A549 (cell line): ENCODE results near the gene NCLN. TPM values are rescaled to one million over a fixed set of nuclear protein-coding genes. Genes with fewer than 3 reads are reported as not detected.
A peak's percentile ranks its signal among the peaks of the same experiment; 100 is the strongest.

Experiments
- ATAC-seq, 2 experiments: fragments of 200-7000 bp in 1 of 2; fragments of >200 bp in 1 of 2; cut with Nextera tagmentation in 1 of 2; cut with Tn5 transposase in 1 of 2; 3 replicates each; pipeline versions ENCODE4 v1.8.0 to v1.9.1; 2018 to 2020; ENCODE audit warnings: mild to moderate bottlenecking in 1 of 2, moderate library complexity in 1 of 2
- CTCF ChIA-PET: fragments of 300-600 bp; sonication (Branson Sonifier 250); formaldehyde crosslinking; extraction: SDS; loops from one replicate; lab custom pipeline; 2021; ENCODE audit warnings: antibody characterized with exemption, inconsistent platforms; lab: Yijun Ruan, JAX
- POLR2A ChIA-PET: fragments of 350-600 bp; formaldehyde crosslinking; extraction: SDS; loops from one replicate; lab custom pipeline; 2021; ENCODE audit warnings: antibody characterized with exemption, inconsistent platforms; lab: Yijun Ruan, JAX
- DNase-seq, 2 experiments: peaks; one replicate each; pipeline versions ENCODE4 v3.0.0 to v3.0.0-alpha.2; 2011 to 2016; ENCODE audit warnings: low read depth in 1 of 2, low spot score in 1 of 2
- FAIRE-seq: peaks from 2 replicates; lab custom pipeline; 2011; peaks lifted over from hg19 to GRCh38; lab: Jason Lieb, UNC
- H3K27ac ChIP-seq, 2 experiments: fragments of >200 bp; sonication (Bioruptor Twin); formaldehyde crosslinking; 3 replicates each; pipeline ENCODE4 v1.5.1; 2016 to 2017
- H3K4me1 ChIP-seq: fragments of >200 bp; sonication (Bioruptor Twin); formaldehyde crosslinking; 3 replicates; pipeline ENCODE4 v1.6.1; 2016
- H3K4me2 ChIP-seq: fragments of >200 bp; sonication (Bioruptor Twin); formaldehyde crosslinking; 3 replicates; pipeline ENCODE4 v1.6.1; 2016
- H3K4me3 ChIP-seq: fragments of >200 bp; sonication (Bioruptor Twin); formaldehyde crosslinking; 3 replicates; pipeline ENCODE4 v1.5.1; 2016
- H3K9me3 ChIP-seq: fragments of >200 bp; sonication (Bioruptor Twin); formaldehyde crosslinking; 3 replicates; pipeline ENCODE4 v1.6.1; 2016
- BHLHE40 ChIP-seq: IDR thresholded peaks from 2 replicates; pipeline ENCODE4 v1.6.1; 2012; ENCODE audit warnings: low read depth, low read length, inconsistent platforms
- CEBPB ChIP-seq, 2 experiments: fragments of >200 bp in 1 of 2; sonication (Bioruptor Twin) in 1 of 2; formaldehyde crosslinking in 1 of 2; IDR thresholded peaks; 2 replicates each; pipeline ENCODE4 v1.6.1; 2012 to 2016
- CTCF ChIP-seq: fragments of >200 bp; sonication (Bioruptor Twin); formaldehyde crosslinking; IDR thresholded peaks from 3 replicates; pipeline ENCODE4 v1.5.1; 2016
- EHF ChIP-seq: fragments of 250-450 bp; sonication (Bioruptor Pico); IDR thresholded peaks from 2 replicates; pipeline ENCODE4 v1.5.0; 2020; ENCODE audit warnings: mild to moderate bottlenecking
- FOSB ChIP-seq: fragments of 250-450 bp; sonication (Bioruptor Pico); IDR thresholded peaks from 2 replicates; pipeline ENCODE4 v1.5.0; 2020; ENCODE audit warnings: mild to moderate bottlenecking, moderate library complexity
- FOSL2 ChIP-seq, 2 experiments: fragments of 450-650 bp in 1 of 2; fragments of >200 bp in 1 of 2; sonication (Bioruptor Twin) in 1 of 2; formaldehyde crosslinking; IDR thresholded peaks; 2 replicates each; pipeline versions ENCODE4 v1.5.0 to v1.6.1; 2016 to 2020; ENCODE audit warnings: mild to moderate bottlenecking in 1 of 2, moderate library complexity in 1 of 2
- HEYL ChIP-seq: fragments of 250-450 bp; sonication (Bioruptor Pico); IDR thresholded peaks from 2 replicates; pipeline ENCODE4 v1.8.0; 2021; ENCODE audit warnings: mild to moderate bottlenecking, moderate library complexity
- JUNB ChIP-seq: fragments of >200 bp; sonication (Bioruptor Twin); formaldehyde crosslinking; IDR thresholded peaks from 2 replicates; pipeline ENCODE4 v1.6.1; 2016
- MAX ChIP-seq: IDR thresholded peaks from 2 replicates; pipeline ENCODE4 v1.6.1; 2012
- MAZ ChIP-seq: fragments of 150-350 bp; IDR thresholded peaks from 2 replicates; pipeline ENCODE4 v1.6.1; 2014; ENCODE audit warnings: antibody characterized with exemption, low read depth, low read length, borderline replicate concordance
- POLR2AphosphoS2 ChIP-seq: conservative IDR thresholded peaks from 2 replicates; pipeline ENCODE4 v1.6.1; 2012; ENCODE audit warnings: low read length, improper control_type of control experiment, inconsistent platforms
- RAD21 ChIP-seq, 2 experiments: fragments of >200 bp in 1 of 2; sonication (Bioruptor Twin) in 1 of 2; formaldehyde crosslinking in 1 of 2; IDR thresholded peaks in 1 of 2; conservative IDR thresholded peaks in 1 of 2; 2 replicates in 1 of 2; 3 replicates in 1 of 2; pipeline ENCODE4 v1.6.1; 2012 to 2018; ENCODE audit warnings: inconsistent platforms in 1 of 2
- REST ChIP-seq: fragments of 200-600 bp; sonication (generic); IDR thresholded peaks from 2 replicates; pipeline ENCODE4 v1.6.1; 2016; ENCODE audit warnings: antibody characterized with exemption, mild to moderate bottlenecking, moderate library complexity
- SREBF2 ChIP-seq: fragments of 450-650 bp; IDR thresholded peaks from 2 replicates; pipeline ENCODE4 v1.6.1; 2014; ENCODE audit warnings: mild to moderate bottlenecking, moderate library complexity
- TP53 ChIP-seq: fragments of 250-450 bp; sonication (Bioruptor Pico); IDR thresholded peaks from 2 replicates; pipeline ENCODE4 v1.5.0; 2021; ENCODE audit warnings: mild to moderate bottlenecking, moderate library complexity
- USF2 ChIP-seq: fragments of 450-650 bp; IDR thresholded peaks from 2 replicates; pipeline ENCODE4 v1.6.1; 2014; ENCODE audit warnings: antibody characterized with exemption
- ZFP36 ChIP-seq: fragments of 450-650 bp; IDR thresholded peaks from 2 replicates; pipeline ENCODE4 v1.6.1; 2014; ENCODE audit warnings: borderline replicate concordance; ENCODE audit not compliant: partially characterized antibody
- WGBS: methylation state at CpG from one replicate; pipeline ENCODE4 v1.1.6; 2017; ENCODE audit errors: missing lambda C conversion rate; 5-methylcytosine and 5-hydroxymethylcytosine counted together
- polyA plus RNA-seq, 4 experiments: library from polyadenylated mRNA; depleted of rRNA in 3 of 4; stranded (reverse); fragments of >200 nt; fragmentation: RNase III in 1 of 4; extraction: RNeasy Plus Mini Kit Qiagen cat#74134 plus additional on column Dnase treatment in 1 of 4; gene quantifications; 2 replicates in 3 of 4; 3 replicates in 1 of 4; pipeline ENCODE4 v1.2.3, GENCODE V29; 2011 to 2017
- TF ChIP-seq, protein P1 (sequence below): fragments of 250-450 bp; sonication (Bioruptor Pico); IDR thresholded peaks from 2 replicates; pipeline ENCODE4 v1.5.0; 2021; ENCODE audit warnings: mild to moderate bottlenecking, moderate library complexity, borderline replicate concordance
- TF ChIP-seq, protein P2 (sequence below): IDR thresholded peaks from 2 replicates; pipeline ENCODE4 v1.6.1; 2012; ENCODE audit warnings: low read depth, borderline replicate concordance

The NCLN gene
- polyA plus RNA-seq, 2 of the 4 experiments (the other 2 are of a cell fraction), result 22.8 to 58.5 TPM

DNA sequence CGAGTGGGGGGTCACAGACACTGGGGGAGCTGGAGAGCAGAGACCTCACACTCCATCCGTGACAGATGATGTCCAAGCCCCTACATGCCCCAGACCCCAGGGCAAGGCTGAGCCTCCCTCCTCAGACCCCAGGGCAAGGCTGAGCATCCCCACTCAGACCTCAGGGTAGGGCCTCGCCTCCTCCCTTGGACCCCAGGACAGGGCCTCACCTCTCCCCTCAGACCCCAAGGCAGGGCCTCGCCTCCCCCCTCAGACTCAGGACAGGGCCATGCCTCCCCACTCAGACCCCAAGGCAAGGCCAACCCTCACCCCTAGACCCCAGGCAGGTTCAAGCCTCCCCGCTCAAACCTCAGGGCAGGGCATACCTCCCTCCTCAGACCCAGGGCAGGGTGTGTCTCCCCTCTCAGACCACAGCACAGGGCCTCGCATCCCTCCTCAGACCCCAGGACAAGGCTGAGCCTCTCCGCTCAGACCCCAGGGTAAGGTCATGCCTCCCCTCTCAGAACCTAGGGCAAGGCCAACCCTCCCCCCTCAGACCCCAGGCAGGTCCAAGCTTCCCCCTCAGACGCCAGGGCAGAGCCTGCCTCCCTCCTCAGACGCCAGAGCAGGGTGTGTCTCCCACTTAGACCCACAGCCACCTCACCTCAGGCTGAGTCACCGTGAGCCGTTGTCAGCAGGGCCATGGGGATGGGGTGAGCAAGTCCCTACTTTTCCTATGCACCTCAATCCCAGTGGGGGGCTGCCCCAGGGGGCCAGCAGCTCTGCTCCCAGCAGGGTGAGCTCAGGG, 8.8 kb upstream of the NCLN start:
- Histone ChIP-seq H3K4me1 (peaks cover 27% of the 10 kb centered on the region), H3K4me2 (peak overlapping the region; percentile 80), H3K9me3 (no peaks in the 10 kb centered on the region), H3K27ac (peak overlapping the region; percentile 91 to 93), H3K4me3 (no peak overlapping the region)
- POLR2A ChIA-PET, result no interaction called here
- no peak for FAIRE-seq
- peak; percentile 80 to 83 for DNase-seq
- peak; percentile 86 to 88 for ATAC-seq
- CTCF ChIA-PET, result interaction anchor here (0.7 to 1.2 kb wide), 2 partner anchors 30 to 48 kb away, joined by 3 to 4 read pairs; no protein-coding TSS in a partner anchor
- TF ChIP-seq USF2 (no peak), POLR2AphosphoS2 (no peak), ZFP36 (peak; percentile 28), FOSL2 (IDR thresholded peaks at IDR 0.05) (no peak), FOSL2 (CRISPR knock-in tag; IDR thresholded peaks at IDR 0.05) (peak; percentile 74)
- 75% methylated on average over 4 of the region's 11 CpGs for WGBS

GRCh38 chr19:3178377-3178972, 7.3 kb upstream of the NCLN start, which contains the start of gene S1PR4:
S1PR4 (plus strand) TSS chr19:3178769; CDS start chr19:3178793, 24 bp downstream.
- 82% methylated on average over 13 of the region's 42 CpGs for WGBS
- Histone ChIP-seq H3K27ac (peak within 1 kb of the TSS; percentile 91 to 93), H3K4me3 (no peak within 1 kb of the TSS), H3K9me3 (no peaks in the 10 kb centered on the region), H3K4me2 (peak within 1 kb of the TSS; percentile 80; the same call in 2 of the 3 replicates)
- no peak for DNase-seq
- POLR2A ChIA-PET, result no interaction called here
- no peak for ATAC-seq
- CTCF ChIA-PET, result no interaction called here
- FAIRE-seq, result no peak
- TF ChIP-seq, protein P1, sequence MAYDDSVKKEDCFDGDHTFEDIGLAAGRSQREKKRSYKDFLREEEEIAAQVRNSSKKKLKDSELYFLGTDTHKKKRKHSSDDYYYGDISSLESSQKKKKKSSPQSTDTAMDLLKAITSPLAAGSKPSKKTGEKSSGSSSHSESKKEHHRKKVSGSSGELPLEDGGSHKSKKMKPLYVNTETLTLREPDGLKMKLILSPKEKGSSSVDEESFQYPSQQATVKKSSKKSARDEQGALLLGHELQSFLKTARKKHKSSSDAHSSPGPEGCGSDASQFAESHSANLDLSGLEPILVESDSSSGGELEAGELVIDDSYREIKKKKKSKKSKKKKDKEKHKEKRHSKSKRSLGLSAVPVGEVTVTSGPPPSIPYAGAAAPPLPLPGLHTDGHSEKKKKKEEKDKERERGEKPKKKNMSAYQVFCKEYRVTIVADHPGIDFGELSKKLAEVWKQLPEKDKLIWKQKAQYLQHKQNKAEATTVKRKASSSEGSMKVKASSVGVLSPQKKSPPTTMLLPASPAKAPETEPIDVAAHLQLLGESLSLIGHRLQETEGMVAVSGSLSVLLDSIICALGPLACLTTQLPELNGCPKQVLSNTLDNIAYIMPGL (CRISPR knock-in tag), result no peak
- no peak for TF ChIP-seq BHLHE40
- no peak for TF ChIP-seq REST
- no peak for TF ChIP-seq RAD21 (conservative IDR thresholded peaks at IDR 0.05 in 1 of 2, IDR thresholded peaks at IDR 0.05 in 1 of 2)
- TF ChIP-seq SREBF2, result no peak
- TF ChIP-seq, all 56 proteins: peak for 0
- peaks cover 20% of the 10 kb centered on the region for H3K4me1 ChIP-seq

DNA sequence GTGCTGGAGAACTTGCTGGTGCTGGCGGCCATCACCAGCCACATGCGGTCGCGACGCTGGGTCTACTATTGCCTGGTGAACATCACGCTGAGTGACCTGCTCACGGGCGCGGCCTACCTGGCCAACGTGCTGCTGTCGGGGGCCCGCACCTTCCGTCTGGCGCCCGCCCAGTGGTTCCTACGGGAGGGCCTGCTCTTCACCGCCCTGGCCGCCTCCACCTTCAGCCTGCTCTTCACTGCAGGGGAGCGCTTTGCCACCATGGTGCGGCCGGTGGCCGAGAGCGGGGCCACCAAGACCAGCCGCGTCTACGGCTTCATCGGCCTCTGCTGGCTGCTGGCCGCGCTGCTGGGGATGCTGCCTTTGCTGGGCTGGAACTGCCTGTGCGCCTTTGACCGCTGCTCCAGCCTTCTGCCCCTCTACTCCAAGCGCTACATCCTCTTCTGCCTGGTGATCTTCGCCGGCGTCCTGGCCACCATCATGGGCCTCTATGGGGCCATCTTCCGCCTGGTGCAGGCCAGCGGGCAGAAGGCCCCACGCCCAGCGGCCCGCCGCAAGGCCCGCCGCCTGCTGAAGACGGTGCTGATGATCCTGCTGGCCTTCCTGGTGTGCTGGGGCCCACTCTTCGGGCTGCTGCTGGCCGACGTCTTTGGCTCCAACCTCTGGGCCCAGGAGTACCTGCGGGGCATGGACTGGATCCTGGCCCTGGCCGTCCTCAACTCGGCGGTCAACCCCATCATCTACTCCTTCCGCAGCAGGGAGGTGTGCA, 6.6 kb upstream of the NCLN start:
- Histone ChIP-seq H3K4me2 (no peak overlapping the region), H3K27ac (peak overlapping the region in 1 of 2 experiments; percentile 52; a peak in 2 of 6 replicates), H3K4me3 (no peak overlapping the region), H3K9me3 (no peaks in the 10 kb centered on the region), H3K4me1 (peaks cover 20% of the 10 kb centered on the region)
- ChIA-PET CTCF (no interaction called here), POLR2A (no interaction called here)
- ATAC-seq (no peak), DNase-seq (no peak), FAIRE-seq (no peak)
- WGBS, result 96% methylated on average over 31 of the region's 52 CpGs
- TF ChIP-seq CEBPB (IDR thresholded peaks at IDR 0.05) (no peak), CTCF (no peak), MAX (no peak), EHF (CRISPR knock-in tag) (no peak), MAZ (no peak), FOSB (CRISPR knock-in tag) (no peak), HEYL (no peak), JUNB (no peak), TP53 (no peak)
- TF ChIP-seq, protein P2, sequence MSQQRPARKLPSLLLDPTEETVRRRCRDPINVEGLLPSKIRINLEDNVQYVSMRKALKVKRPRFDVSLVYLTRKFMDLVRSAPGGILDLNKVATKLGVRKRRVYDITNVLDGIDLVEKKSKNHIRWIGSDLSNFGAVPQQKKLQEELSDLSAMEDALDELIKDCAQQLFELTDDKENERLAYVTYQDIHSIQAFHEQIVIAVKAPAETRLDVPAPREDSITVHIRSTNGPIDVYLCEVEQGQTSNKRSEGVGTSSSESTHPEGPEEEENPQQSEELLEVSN, result no peak
